ENCODE measurements around the gene UNC119.

DNA sequence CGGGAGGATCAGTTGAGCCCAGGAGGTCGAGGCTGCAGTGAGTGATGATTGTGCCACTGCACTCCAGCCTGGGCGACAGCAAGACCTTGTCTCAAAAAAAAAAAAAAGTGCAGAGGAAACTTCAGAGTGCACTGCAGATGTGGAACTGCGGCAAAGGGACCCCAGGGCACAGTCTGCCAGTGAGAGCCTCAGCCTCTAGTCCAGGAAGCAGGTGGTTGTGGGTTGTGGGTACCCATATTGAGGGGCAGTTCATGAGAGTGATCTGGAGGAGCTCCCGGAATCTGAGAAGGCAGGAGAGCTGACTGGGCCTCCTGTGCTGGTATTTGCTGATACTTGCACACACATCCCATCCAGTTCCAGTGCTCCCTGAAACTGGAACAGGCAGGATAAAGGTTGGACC is 33.2 kb downstream of the UNC119 start:
- TF ChIP-seq, protein P1, sequence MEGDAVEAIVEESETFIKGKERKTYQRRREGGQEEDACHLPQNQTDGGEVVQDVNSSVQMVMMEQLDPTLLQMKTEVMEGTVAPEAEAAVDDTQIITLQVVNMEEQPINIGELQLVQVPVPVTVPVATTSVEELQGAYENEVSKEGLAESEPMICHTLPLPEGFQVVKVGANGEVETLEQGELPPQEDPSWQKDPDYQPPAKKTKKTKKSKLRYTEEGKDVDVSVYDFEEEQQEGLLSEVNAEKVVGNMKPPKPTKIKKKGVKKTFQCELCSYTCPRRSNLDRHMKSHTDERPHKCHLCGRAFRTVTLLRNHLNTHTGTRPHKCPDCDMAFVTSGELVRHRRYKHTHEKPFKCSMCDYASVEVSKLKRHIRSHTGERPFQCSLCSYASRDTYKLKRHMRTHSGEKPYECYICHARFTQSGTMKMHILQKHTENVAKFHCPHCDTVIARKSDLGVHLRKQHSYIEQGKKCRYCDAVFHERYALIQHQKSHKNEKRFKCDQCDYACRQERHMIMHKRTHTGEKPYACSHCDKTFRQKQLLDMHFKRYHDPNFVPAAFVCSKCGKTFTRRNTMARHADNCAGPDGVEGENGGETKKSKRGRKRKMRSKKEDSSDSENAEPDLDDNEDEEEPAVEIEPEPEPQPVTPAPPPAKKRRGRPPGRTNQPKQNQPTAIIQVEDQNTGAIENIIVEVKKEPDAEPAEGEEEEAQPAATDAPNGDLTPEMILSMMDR (IDR thresholded peaks at IDR 0.05): no peak
- TF ChIP-seq POLR2A (IDR thresholded peaks at IDR 0.05): no peak

All from adrenal gland (tissue), 5 donors.